ENCODE data around the gene ESYT3. TPM values are rescaled to one million over a fixed set of nuclear protein-coding genes. Genes with fewer than 3 reads are reported as not detected.

Gene ESYT3
- total RNA-seq (2021) = 6.4 and 8.0 TPM in 2 replicates
- Bru-seq, nascent RNA = percentile 44 among the genes with signal in this experiment
- BruChase-seq, experiment 1, labeled RNA remaining after a 2-hour chase = percentile 48 among the genes with signal in this experiment
- BruChase-seq, experiment 2, labeled RNA remaining after a 6-hour chase = percentile 45 among the genes with signal in this experiment
- long read RNA-seq, full-length matches to known transcripts = 1 of 7 reads
- long read RNA-seq, partial matches to known transcripts = 3 of 7 reads
- long read RNA-seq, other reads (novel, unspliced or antisense) = 3 of 7 reads

GRCh38 chr3:138434276-138434874 is at the start of gene ESYT3:
TSS of gene ESYT3 (plus strand) at chr3:138434616. CDS start at chr3:138434799, 183 bp downstream.
- no peaks in the 10 kb centered on the region for H3K36me3 ChIP-seq (ENCODE audit: low read depth)
- H3K4me2 ChIP-seq = peak within 1 kb of the TSS; percentile 99
- ChIA-PET CTCF (interaction anchor here (1.0 kb wide), 1 partner anchor 489 kb away, joined by 3 read pairs; no protein-coding TSS in a partner anchor), POLR2A (ENCODE audit: unreplicated experiment) (interaction anchor here (0.5 to 0.6 kb wide), 4 partner anchors 64 to 260 kb away, joined by 3 to 6 read pairs (median 4); partner anchors contain the start of gene DBR1)
- peaks cover 6% of the 10 kb centered on the region; the same call in 1 of the 2 replicates for H3K9me3 ChIP-seq (ENCODE audit: insufficient read depth, low read depth)
- H3K27ac ChIP-seq = no peak within 1 kb of the TSS
- no peaks in the 10 kb centered on the region for H3K79me2 ChIP-seq (ENCODE audit: low read depth)
- no peaks in the 10 kb centered on the region for H3K9me2 ChIP-seq (ENCODE audit: insufficient read depth)
- H2AFZ ChIP-seq = peak within 1 kb of the TSS; percentile 99
- no peaks in the 10 kb centered on the region for H3K4me1 ChIP-seq (replicated peaks; ENCODE audit: insufficient read depth)
- peak within 1 kb of the TSS; percentile 77 for H3K4me3 ChIP-seq
- intact Hi-C loops (cut with micrococcal nuclease; ENCODE audit: unreplicated experiment) = loop anchor here (1.0 to 5.0 kb wide), 2 partner anchors 8 to 158 kb away; partner anchors contain the start of gene CEP70
- peaks cover 8% of the 10 kb centered on the region for H3F3A ChIP-seq (ENCODE audit: insufficient read depth, low read depth)
- BruUV-seq (replicated peaks) = no TSS peak
- peak; percentile 94 to 95 for DNase-seq
- H3K27me3 ChIP-seq (ENCODE audit: insufficient read depth, low read depth) = no peaks in the 10 kb centered on the region
- TF ChIP-seq EZH2 (IDR thresholded peaks at IDR 0.05; ENCODE audit: low read depth) = no peak
- no peak for TF ChIP-seq CTCF (conservative IDR thresholded peaks at IDR 0.05)
- H4K20me1 ChIP-seq (ENCODE audit: insufficient read depth) = no peaks in the 10 kb centered on the region

- DNase-seq = no peak
- no peaks in the 10 kb centered on the region for H3K27me3 ChIP-seq (ENCODE audit: insufficient read depth, low read depth)
- H3K4me1 ChIP-seq (replicated peaks; ENCODE audit: insufficient read depth) = peaks cover 4% of the 10 kb centered on the region; the same call in 1 of the 2 replicates
- no peaks in the 10 kb centered on the region for H3K9me2 ChIP-seq (ENCODE audit: insufficient read depth)
- no peaks in the 10 kb centered on the region for H3K79me2 ChIP-seq (ENCODE audit: low read depth)
- no peak overlapping the region for H3K27ac ChIP-seq
- ChIA-PET CTCF (interaction anchor here (0.6 kb wide), 1 partner anchor 423 kb away, joined by 5 read pairs; no protein-coding TSS in a partner anchor), POLR2A (ENCODE audit: unreplicated experiment) (no interaction called here)
- intact Hi-C loops (cut with micrococcal nuclease; ENCODE audit: unreplicated experiment) = no loop called here
- H3K9me3 ChIP-seq (ENCODE audit: insufficient read depth, low read depth) = no peaks in the 10 kb centered on the region
- H3K4me3 ChIP-seq = no peak overlapping the region
- no peak for TF ChIP-seq EZH2 (IDR thresholded peaks at IDR 0.05; ENCODE audit: low read depth)
- TF ChIP-seq CTCF (conservative IDR thresholded peaks at IDR 0.05) = no peak
- H4K20me1 ChIP-seq (ENCODE audit: insufficient read depth) = no peaks in the 10 kb centered on the region
- H3K4me2 ChIP-seq = no peak overlapping the region
- no peaks in the 10 kb centered on the region for H3F3A ChIP-seq (ENCODE audit: insufficient read depth, low read depth)
- BruUV-seq (replicated peaks) = no TSS peak
- no peaks in the 10 kb centered on the region for H3K36me3 ChIP-seq (ENCODE audit: low read depth)
- H2AFZ ChIP-seq = no peak overlapping the region
Observed at GRCh38 chr3:138384976-138385375, 49.4 kb upstream of the ESYT3 start.

- TF ChIP-seq EZH2 (IDR thresholded peaks at IDR 0.05; ENCODE audit: low read depth) (no peak), CTCF (conservative IDR thresholded peaks at IDR 0.05) (no peak)
- ChIA-PET POLR2A (ENCODE audit: unreplicated experiment) (no interaction called here), CTCF (no interaction called here)
- Histone ChIP-seq H3K36me3 (ENCODE audit: low read depth) (no peaks in the 10 kb centered on the region), H3F3A (ENCODE audit: insufficient read depth, low read depth) (no peaks in the 10 kb centered on the region), H4K20me1 (ENCODE audit: insufficient read depth) (no peaks in the 10 kb centered on the region), H3K27me3 (ENCODE audit: insufficient read depth, low read depth) (no peaks in the 10 kb centered on the region), H3K9me3 (ENCODE audit: insufficient read depth, low read depth) (no peaks in the 10 kb centered on the region), H3K4me1 (replicated peaks; ENCODE audit: insufficient read depth) (peaks cover 12% of the 10 kb centered on the region), H3K79me2 (ENCODE audit: low read depth) (no peaks in the 10 kb centered on the region), H3K4me3 (no peak overlapping the region), H3K9me2 (ENCODE audit: insufficient read depth) (no peaks in the 10 kb centered on the region), H2AFZ (no peak overlapping the region), H3K27ac (no peak overlapping the region), H3K4me2 (no peak overlapping the region)
- intact Hi-C loops (cut with micrococcal nuclease; ENCODE audit: unreplicated experiment) = no loop called here
- no TSS peak for BruUV-seq (replicated peaks)
- DNase-seq = no peak
Observed at GRCh38 chr3:138389144-138389601, 45.2 kb upstream of the ESYT3 start.

All from PC-9 (cell line).